Endodermal cell (in vitro differentiated cells): ENCODE data around the gene NRARP. TPM values are rescaled to one million over a fixed set of nuclear protein-coding genes. Genes with fewer than 3 reads are reported as not detected.

Source experiments
- DNase-seq: peaks from one replicate; pipeline ENCODE4 v3.0.0-alpha.2; 2017
- H3K27ac ChIP-seq: 2 replicates; pipeline ENCODE4 v1.5.1; 2013; ENCODE audit warnings: mild to moderate bottlenecking, low read depth, low read length, moderate library complexity
- H3K27me3 ChIP-seq: 2 replicates; pipeline ENCODE4 v1.6.1; 2013; ENCODE audit warnings: mild to moderate bottlenecking, low read length, moderate library complexity; ENCODE audit not compliant: insufficient read depth, control insufficient read depth, poor library complexity, severe bottlenecking
- H3K36me3 ChIP-seq: 2 replicates; pipeline ENCODE4 v1.7.0; 2013; ENCODE audit warnings: mild to moderate bottlenecking, low read length, moderate library complexity; ENCODE audit not compliant: control insufficient read depth, insufficient read depth
- H3K4me1 ChIP-seq: one replicate; pipeline ENCODE4 v1.7.0; 2013; ENCODE audit warnings: low read length; ENCODE audit not compliant: control insufficient read depth, insufficient read depth
- H3K4me3 ChIP-seq: 2 replicates; pipeline ENCODE4 v1.5.1; 2013; ENCODE audit warnings: mild to moderate bottlenecking, low read length, moderate library complexity
- H3K9ac ChIP-seq: 2 replicates; pipeline ENCODE4 v1.6.1; 2013; ENCODE audit warnings: mild to moderate bottlenecking, low read length, moderate library complexity; ENCODE audit not compliant: poor library complexity, severe bottlenecking; ENCODE audit errors: extremely low read depth
- H3K9me3 ChIP-seq: 2 replicates; pipeline ENCODE4 v1.6.1; 2013; ENCODE audit warnings: mild to moderate bottlenecking, low read length, moderate library complexity; ENCODE audit not compliant: control insufficient read depth
- H3K27ac Mint-ChIP-seq: 2 replicates; pipeline ENCODE4 v1.8.0; 2020; ENCODE audit warnings: mixed read lengths
- H3K27me3 Mint-ChIP-seq: 2 replicates; pipeline ENCODE4 v1.8.0; 2021; ENCODE audit warnings: mild to moderate bottlenecking, mixed read lengths; ENCODE audit not compliant: insufficient read depth
- H3K36me3 Mint-ChIP-seq: 2 replicates; pipeline ENCODE4 v1.8.0; 2020; ENCODE audit warnings: low read depth, mixed read lengths
- H3K4me1 Mint-ChIP-seq: 2 replicates; pipeline ENCODE4 v1.8.0; 2020; ENCODE audit warnings: mixed read lengths
- H3K4me3 Mint-ChIP-seq: 2 replicates; pipeline ENCODE4 v1.8.0; 2020; ENCODE audit warnings: mild to moderate bottlenecking, moderate library complexity, mixed read lengths
- H3K9me3 Mint-ChIP-seq: 2 replicates; pipeline ENCODE4 v1.8.0; 2020; ENCODE audit warnings: mild to moderate bottlenecking, mixed read lengths
- WGBS, 2 experiments: methylation state at CpG; one replicate each; pipeline versions ENCODE4 v1.1.5 to v1.1.7; 2013; ENCODE audit warnings: missing lambda C conversion rate in 2 of 2, mixed read lengths in 1 of 2; ENCODE audit not compliant: insufficient coverage in 1 of 2, insufficient read length in 1 of 2; 5-methylcytosine and 5-hydroxymethylcytosine counted together
- total RNA-seq, 2 donors: library from RNA; stranded (reverse); fragmentation: NEBNext Ultra II Directional in 1 of 2; extraction: Animal tissue kit (Norgen Biotek cat#: 25700) in 1 of 2; gene quantifications; 2 replicates in 1 of 2; 3 replicates in 1 of 2; pipeline ENCODE4 v1.2.1, GENCODE V29; 2021
- TF ChIP-seq, protein P1 (sequence below): fragments of 200-600 bp; sonication (generic); conservative IDR thresholded peaks from 2 replicates; pipeline ENCODE4 v1.5.0; 2021; ENCODE audit warnings: antibody characterized with exemption, mild to moderate bottlenecking

The NRARP gene
- total RNA-seq, 2 donors from 2014 or later, result 12.1 to 12.9 TPM

DNA sequence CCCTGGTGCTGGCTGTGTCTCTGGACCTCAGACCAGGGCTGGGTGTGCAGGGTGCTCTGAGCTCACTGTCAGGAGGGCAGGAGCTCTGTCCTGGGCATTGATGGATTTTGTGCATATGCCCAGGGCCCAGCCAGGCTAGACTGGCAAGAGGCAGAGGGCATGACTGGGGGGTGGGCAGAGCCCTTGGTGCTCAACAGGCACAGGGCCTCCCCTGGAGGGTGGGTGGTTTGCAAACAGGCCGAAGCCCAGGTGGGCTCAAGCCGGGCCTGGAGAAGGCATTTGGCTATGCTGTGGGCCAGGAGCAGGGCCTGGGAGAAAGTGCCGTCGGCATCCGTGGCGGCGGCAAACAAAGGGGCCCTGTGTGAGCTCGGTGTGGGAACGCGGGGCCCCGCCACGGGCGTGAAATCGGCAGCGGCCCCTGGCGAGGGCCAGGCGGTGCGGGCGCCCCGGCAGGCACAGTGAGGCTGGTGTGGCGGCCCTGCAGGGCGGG, 1.9 kb upstream of the NRARP start:
- no peaks in the 10 kb centered on the region for H3K36me3 Mint-ChIP-seq

DNA sequence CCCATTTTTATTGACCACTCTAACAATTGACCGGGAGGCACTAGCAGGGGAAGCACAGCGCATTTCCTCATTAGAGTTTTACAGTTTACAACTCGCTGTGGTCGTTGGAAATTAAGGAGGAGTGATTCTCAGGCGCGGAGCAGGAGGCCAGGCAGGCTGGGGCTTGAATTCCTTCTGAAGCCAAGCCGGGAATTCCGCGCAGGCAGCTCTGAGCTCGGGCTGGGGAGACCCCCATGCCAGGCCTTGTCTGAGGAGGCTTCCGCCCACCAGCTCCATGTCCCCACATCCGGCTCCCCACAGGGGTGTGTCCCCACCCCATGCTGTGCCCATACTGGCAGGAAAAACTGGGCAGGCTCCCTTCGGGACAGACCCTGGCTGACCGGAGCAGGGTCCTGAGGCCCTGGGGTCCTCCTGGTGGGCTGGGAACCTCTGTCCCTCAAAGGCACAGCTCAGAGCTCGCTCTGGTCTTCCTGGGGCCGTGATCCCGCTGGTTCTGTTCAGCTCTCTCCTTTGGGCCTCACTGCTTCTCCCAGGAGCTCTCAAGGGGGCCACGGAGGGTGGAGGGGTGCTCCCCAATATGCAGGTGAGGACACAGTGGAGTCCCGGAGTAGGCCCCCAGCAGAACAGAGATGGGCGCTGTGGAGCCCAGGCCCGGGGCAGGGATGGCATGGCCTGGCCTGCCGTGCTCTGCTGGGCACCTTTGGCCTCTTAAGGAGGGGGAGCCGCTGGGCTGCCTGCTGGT, 1.3 kb upstream of the NRARP start:
- peak; percentile 80 for DNase-seq
- 54 to 72% methylated on average over 10 to 23 of the region's 23 CpGs for WGBS, 2 experiments
- H3K4me3 Mint-ChIP-seq, result peak overlapping the region; percentile 32
- no peaks in the 10 kb centered on the region for H3K9me3 ChIP-seq
- TF ChIP-seq, protein P1, sequence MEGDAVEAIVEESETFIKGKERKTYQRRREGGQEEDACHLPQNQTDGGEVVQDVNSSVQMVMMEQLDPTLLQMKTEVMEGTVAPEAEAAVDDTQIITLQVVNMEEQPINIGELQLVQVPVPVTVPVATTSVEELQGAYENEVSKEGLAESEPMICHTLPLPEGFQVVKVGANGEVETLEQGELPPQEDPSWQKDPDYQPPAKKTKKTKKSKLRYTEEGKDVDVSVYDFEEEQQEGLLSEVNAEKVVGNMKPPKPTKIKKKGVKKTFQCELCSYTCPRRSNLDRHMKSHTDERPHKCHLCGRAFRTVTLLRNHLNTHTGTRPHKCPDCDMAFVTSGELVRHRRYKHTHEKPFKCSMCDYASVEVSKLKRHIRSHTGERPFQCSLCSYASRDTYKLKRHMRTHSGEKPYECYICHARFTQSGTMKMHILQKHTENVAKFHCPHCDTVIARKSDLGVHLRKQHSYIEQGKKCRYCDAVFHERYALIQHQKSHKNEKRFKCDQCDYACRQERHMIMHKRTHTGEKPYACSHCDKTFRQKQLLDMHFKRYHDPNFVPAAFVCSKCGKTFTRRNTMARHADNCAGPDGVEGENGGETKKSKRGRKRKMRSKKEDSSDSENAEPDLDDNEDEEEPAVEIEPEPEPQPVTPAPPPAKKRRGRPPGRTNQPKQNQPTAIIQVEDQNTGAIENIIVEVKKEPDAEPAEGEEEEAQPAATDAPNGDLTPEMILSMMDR, result no peak
- H3K4me1 ChIP-seq, result peaks cover 3% of the 10 kb centered on the region
- H3K27ac Mint-ChIP-seq, result peak overlapping the region; percentile 64
- H3K4me3 ChIP-seq, result peak overlapping the region; percentile 45
- no peaks in the 10 kb centered on the region for H3K36me3 Mint-ChIP-seq
- peaks cover 22% of the 10 kb centered on the region for H3K27me3 Mint-ChIP-seq
- H3K36me3 ChIP-seq, result no peaks in the 10 kb centered on the region
- peaks cover 35% of the 10 kb centered on the region for H3K27me3 ChIP-seq
- peaks cover 24% of the 10 kb centered on the region for H3K4me1 Mint-ChIP-seq
- H3K27ac ChIP-seq, result peak overlapping the region; percentile 98
- no peaks in the 10 kb centered on the region for H3K9me3 Mint-ChIP-seq
- H3K9ac ChIP-seq, result no peak overlapping the region

More for the DNA sequence above, 1.9 kb upstream of the NRARP start:
- WGBS, 2 experiments, result 90 to 92% methylated on average over 17 to 22 of the region's 22 CpGs
- Histone ChIP-seq H3K4me3 (no peak overlapping the region), H3K9me3 (no peaks in the 10 kb centered on the region), H3K27me3 (peaks cover 29% of the 10 kb centered on the region), H3K4me1 (peaks cover 3% of the 10 kb centered on the region), H3K9ac (no peak overlapping the region), H3K27ac (peak overlapping the region; percentile 98), H3K36me3 (no peaks in the 10 kb centered on the region)
- Mint-ChIP-seq H3K27me3 (peaks cover 16% of the 10 kb centered on the region), H3K9me3 (no peaks in the 10 kb centered on the region), H3K27ac (no peak overlapping the region), H3K4me3 (no peak overlapping the region), H3K4me1 (peaks cover 19% of the 10 kb centered on the region)
- DNase-seq, result peak; percentile 53
- TF ChIP-seq, protein P1, result no peak

DNA sequence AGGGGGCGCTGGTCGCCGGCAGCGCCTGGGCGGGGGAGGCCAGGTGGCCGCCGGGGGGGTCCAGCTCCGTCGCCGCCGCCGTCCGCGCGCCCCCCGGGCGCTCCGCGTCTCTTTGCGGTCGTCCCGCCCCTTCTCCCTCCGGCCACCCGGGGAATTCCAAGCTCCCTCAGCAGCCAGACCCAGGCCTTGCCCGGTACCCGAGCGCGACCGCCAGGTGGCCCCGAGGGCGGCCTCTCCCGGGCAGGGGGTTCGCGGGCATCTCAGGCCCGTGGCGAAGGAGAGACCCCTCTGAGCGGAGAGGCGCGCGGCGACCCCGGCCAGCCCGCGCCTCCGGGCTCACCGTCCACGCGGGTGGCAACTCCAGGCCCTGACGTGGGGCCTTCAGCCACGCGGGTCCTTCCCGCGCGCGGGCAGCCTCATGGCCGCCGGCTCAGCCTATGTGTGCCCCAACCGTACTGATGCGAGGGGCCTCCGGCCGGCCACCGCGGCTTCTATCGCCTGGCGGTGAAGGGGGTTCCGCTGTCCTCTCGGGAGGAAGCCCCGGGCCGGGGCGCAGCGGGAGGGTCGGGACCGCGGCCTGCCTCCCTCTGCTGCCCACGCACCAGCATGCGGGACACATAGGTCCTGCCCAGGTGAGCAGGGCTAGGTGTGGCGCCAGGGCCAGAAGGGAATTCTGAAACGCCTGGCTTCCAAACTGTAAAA, 529 bp upstream of the NRARP start:
- H3K9ac ChIP-seq, result no peak overlapping the region
- H3K36me3 Mint-ChIP-seq, result no peaks in the 10 kb centered on the region
- peaks cover 42% of the 10 kb centered on the region for H3K27me3 ChIP-seq
- H3K4me3 Mint-ChIP-seq, result peak overlapping the region; percentile 32
- peaks cover 26% of the 10 kb centered on the region for H3K4me1 Mint-ChIP-seq
- DNase-seq, result peak; percentile 92
- TF ChIP-seq, protein P1, result peak; percentile 86
- H3K4me1 ChIP-seq, result peaks cover 3% of the 10 kb centered on the region
- peak overlapping the region; percentile 64 for H3K27ac Mint-ChIP-seq
- no peaks in the 10 kb centered on the region for H3K9me3 Mint-ChIP-seq
- no peaks in the 10 kb centered on the region for H3K9me3 ChIP-seq
- peak overlapping the region; percentile 45 for H3K4me3 ChIP-seq
- WGBS, 2 experiments, result 10 to 12% methylated on average over 17 to 78 of the region's 78 CpGs
- H3K36me3 ChIP-seq, result no peaks in the 10 kb centered on the region
- H3K27ac ChIP-seq, result peak overlapping the region; percentile 98
- H3K27me3 Mint-ChIP-seq, result peaks cover 27% of the 10 kb centered on the region
